ENCODE data around the gene SP2. TPM values are rescaled to one million over a fixed set of nuclear protein-coding genes. Genes with fewer than 3 reads are reported as not detected.
A peak's percentile ranks its signal among the peaks of the same experiment; 100 is the strongest.

Gene SP2
- total RNA-seq, 2 donors from 2014 or later: 12.8 to 13.4 TPM

- H3K27ac Mint-ChIP-seq: no peak overlapping the region
- Histone ChIP-seq H3K4me3 (ENCODE audit: low read length) (no peak overlapping the region), H3K27ac (ENCODE audit: low read depth, low read length) (no peak overlapping the region), H3K36me3 (ENCODE audit: control insufficient read depth, insufficient read depth, low read length) (no peaks in the 10 kb centered on the region), H3K9me3 (ENCODE audit: control insufficient read depth, low read length) (no peaks in the 10 kb centered on the region), H3K27me3 (ENCODE audit: control insufficient read depth, insufficient read depth, low read length, poor library complexity, severe bottlenecking) (no peaks in the 10 kb centered on the region), H3K9ac (ENCODE audit: extremely low read depth, low read length, poor library complexity, severe bottlenecking) (no peak overlapping the region), H3K4me1 (ENCODE audit: control insufficient read depth, insufficient read depth, low read length) (peaks cover 13% of the 10 kb centered on the region)
- H3K4me1 Mint-ChIP-seq: peaks cover 15% of the 10 kb centered on the region
- H3K36me3 Mint-ChIP-seq (ENCODE audit: low read depth): no peaks in the 10 kb centered on the region
- H3K27me3 Mint-ChIP-seq (ENCODE audit: insufficient read depth): peaks cover 17% of the 10 kb centered on the region
- no peaks in the 10 kb centered on the region for H3K9me3 Mint-ChIP-seq
- WGBS, 2 experiments (ENCODE audit: insufficient coverage in 1 of 2, insufficient read length in 1 of 2): 91 to 93% methylated on average over 6 to 7 of the region's 7 CpGs
- TF ChIP-seq, protein P1, sequence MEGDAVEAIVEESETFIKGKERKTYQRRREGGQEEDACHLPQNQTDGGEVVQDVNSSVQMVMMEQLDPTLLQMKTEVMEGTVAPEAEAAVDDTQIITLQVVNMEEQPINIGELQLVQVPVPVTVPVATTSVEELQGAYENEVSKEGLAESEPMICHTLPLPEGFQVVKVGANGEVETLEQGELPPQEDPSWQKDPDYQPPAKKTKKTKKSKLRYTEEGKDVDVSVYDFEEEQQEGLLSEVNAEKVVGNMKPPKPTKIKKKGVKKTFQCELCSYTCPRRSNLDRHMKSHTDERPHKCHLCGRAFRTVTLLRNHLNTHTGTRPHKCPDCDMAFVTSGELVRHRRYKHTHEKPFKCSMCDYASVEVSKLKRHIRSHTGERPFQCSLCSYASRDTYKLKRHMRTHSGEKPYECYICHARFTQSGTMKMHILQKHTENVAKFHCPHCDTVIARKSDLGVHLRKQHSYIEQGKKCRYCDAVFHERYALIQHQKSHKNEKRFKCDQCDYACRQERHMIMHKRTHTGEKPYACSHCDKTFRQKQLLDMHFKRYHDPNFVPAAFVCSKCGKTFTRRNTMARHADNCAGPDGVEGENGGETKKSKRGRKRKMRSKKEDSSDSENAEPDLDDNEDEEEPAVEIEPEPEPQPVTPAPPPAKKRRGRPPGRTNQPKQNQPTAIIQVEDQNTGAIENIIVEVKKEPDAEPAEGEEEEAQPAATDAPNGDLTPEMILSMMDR (conservative IDR thresholded peaks at IDR 0.05): no peak
- no peak overlapping the region for H3K4me3 Mint-ChIP-seq
- no peak for DNase-seq
These were observed 59.7 kb downstream of the SP2 start for GRCh38 chr17:47955497-47956461.

GRCh38 chr17:47956791-47957590 lies 61.0 kb downstream of the SP2 start:
- TF ChIP-seq, protein P1 (conservative IDR thresholded peaks at IDR 0.05): no peak
- no peaks in the 10 kb centered on the region for H3K9me3 ChIP-seq (ENCODE audit: control insufficient read depth, low read length)
- H3K4me3 ChIP-seq (ENCODE audit: low read length): no peak overlapping the region
- no peaks in the 10 kb centered on the region for H3K36me3 ChIP-seq (ENCODE audit: control insufficient read depth, insufficient read depth, low read length)
- H3K27me3 Mint-ChIP-seq (ENCODE audit: insufficient read depth): peaks cover 24% of the 10 kb centered on the region
- peaks cover 15% of the 10 kb centered on the region for H3K4me1 Mint-ChIP-seq
- H3K9ac ChIP-seq (ENCODE audit: extremely low read depth, low read length, poor library complexity, severe bottlenecking): no peak overlapping the region
- no peaks in the 10 kb centered on the region for H3K27me3 ChIP-seq (ENCODE audit: control insufficient read depth, insufficient read depth, low read length, poor library complexity, severe bottlenecking)
- H3K36me3 Mint-ChIP-seq (ENCODE audit: low read depth): no peaks in the 10 kb centered on the region
- no peak for DNase-seq
- H3K9me3 Mint-ChIP-seq: peaks cover 3% of the 10 kb centered on the region
- no peak overlapping the region for H3K27ac Mint-ChIP-seq
- peak overlapping the region; percentile 30 for H3K4me3 Mint-ChIP-seq
- H3K4me1 ChIP-seq (ENCODE audit: control insufficient read depth, insufficient read depth, low read length): peaks cover 13% of the 10 kb centered on the region
- no peak overlapping the region for H3K27ac ChIP-seq (ENCODE audit: low read depth, low read length)
- WGBS, 2 experiments (ENCODE audit: insufficient coverage in 1 of 2, insufficient read length in 1 of 2): 62 to 83% methylated on average over 3 to 4 of the region's 4 CpGs

GRCh38 chr17:47957591-47958490 lies 61.8 kb downstream of the SP2 start, which contains the start of gene PRR15L:
PRR15L (minus strand) TSS chr17:47957883; CDS start chr17:47953234, 4,649 bp downstream.
- Histone ChIP-seq H3K36me3 (ENCODE audit: control insufficient read depth, insufficient read depth, low read length) (no peaks in the 10 kb centered on the region), H3K9me3 (ENCODE audit: control insufficient read depth, low read length) (no peaks in the 10 kb centered on the region), H3K9ac (ENCODE audit: extremely low read depth, low read length, poor library complexity, severe bottlenecking) (no peak within 1 kb of the TSS), H3K27me3 (ENCODE audit: control insufficient read depth, insufficient read depth, low read length, poor library complexity, severe bottlenecking) (no peaks in the 10 kb centered on the region), H3K4me3 (ENCODE audit: low read length) (no peak within 1 kb of the TSS), H3K27ac (ENCODE audit: low read depth, low read length) (no peak within 1 kb of the TSS), H3K4me1 (ENCODE audit: control insufficient read depth, insufficient read depth, low read length) (peaks cover 13% of the 10 kb centered on the region)
- Mint-ChIP-seq H3K36me3 (ENCODE audit: low read depth) (no peaks in the 10 kb centered on the region), H3K4me1 (peaks cover 15% of the 10 kb centered on the region), H3K27me3 (ENCODE audit: insufficient read depth) (peaks cover 26% of the 10 kb centered on the region), H3K4me3 (peak within 1 kb of the TSS; percentile 30), H3K9me3 (peaks cover 3% of the 10 kb centered on the region), H3K27ac (no peak within 1 kb of the TSS)
- TF ChIP-seq, protein P1 (conservative IDR thresholded peaks at IDR 0.05): no peak
- DNase-seq: peak; percentile 80
- WGBS, 2 experiments (ENCODE audit: insufficient coverage in 1 of 2, insufficient read length in 1 of 2): 54 to 62% methylated on average over 6 to 16 of the region's 16 CpGs

Measured in endodermal cell (in vitro differentiated cells).